GM12875 (cell line): Measurements from ENCODE around the gene NAMPT.

Source experiments
- H3K4me3 ChIP-seq: one replicate; pipeline ENCODE4 v1.5.1; 2011; ENCODE audit warnings: low read depth, low read length, control low read depth
- TF ChIP-seq, protein P1 (sequence below): IDR thresholded peaks from 2 replicates; pipeline ENCODE4 v1.5.1; 2011; ENCODE audit warnings: low read depth, mild to moderate bottlenecking, control low read depth, inconsistent platforms, low read length, moderate library complexity, borderline replicate concordance; ENCODE audit not compliant: insufficient read depth

NAMPT gene

DNA sequence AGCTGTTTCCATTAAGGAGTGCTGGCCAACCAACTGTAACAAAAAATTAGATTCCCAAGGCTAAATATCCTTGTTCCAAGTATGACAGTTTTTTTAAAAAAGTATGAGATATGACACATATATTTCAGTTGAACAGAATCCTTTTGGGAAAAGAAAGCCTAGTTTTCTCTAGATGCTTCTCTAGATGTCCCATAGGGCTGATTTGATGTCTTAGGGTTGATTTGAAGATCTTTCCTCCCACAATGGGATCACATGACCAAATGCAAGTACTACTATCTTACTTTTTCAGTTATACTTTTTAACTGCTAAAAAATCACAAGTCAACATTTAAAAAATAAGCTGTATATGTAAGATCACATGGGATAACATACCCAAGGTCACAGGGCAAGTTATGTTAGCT lies 3.7 kb downstream of the NAMPT start:
- no peak overlapping the region for H3K4me3 ChIP-seq
- TF ChIP-seq, protein P1, sequence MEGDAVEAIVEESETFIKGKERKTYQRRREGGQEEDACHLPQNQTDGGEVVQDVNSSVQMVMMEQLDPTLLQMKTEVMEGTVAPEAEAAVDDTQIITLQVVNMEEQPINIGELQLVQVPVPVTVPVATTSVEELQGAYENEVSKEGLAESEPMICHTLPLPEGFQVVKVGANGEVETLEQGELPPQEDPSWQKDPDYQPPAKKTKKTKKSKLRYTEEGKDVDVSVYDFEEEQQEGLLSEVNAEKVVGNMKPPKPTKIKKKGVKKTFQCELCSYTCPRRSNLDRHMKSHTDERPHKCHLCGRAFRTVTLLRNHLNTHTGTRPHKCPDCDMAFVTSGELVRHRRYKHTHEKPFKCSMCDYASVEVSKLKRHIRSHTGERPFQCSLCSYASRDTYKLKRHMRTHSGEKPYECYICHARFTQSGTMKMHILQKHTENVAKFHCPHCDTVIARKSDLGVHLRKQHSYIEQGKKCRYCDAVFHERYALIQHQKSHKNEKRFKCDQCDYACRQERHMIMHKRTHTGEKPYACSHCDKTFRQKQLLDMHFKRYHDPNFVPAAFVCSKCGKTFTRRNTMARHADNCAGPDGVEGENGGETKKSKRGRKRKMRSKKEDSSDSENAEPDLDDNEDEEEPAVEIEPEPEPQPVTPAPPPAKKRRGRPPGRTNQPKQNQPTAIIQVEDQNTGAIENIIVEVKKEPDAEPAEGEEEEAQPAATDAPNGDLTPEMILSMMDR = no peak

DNA sequence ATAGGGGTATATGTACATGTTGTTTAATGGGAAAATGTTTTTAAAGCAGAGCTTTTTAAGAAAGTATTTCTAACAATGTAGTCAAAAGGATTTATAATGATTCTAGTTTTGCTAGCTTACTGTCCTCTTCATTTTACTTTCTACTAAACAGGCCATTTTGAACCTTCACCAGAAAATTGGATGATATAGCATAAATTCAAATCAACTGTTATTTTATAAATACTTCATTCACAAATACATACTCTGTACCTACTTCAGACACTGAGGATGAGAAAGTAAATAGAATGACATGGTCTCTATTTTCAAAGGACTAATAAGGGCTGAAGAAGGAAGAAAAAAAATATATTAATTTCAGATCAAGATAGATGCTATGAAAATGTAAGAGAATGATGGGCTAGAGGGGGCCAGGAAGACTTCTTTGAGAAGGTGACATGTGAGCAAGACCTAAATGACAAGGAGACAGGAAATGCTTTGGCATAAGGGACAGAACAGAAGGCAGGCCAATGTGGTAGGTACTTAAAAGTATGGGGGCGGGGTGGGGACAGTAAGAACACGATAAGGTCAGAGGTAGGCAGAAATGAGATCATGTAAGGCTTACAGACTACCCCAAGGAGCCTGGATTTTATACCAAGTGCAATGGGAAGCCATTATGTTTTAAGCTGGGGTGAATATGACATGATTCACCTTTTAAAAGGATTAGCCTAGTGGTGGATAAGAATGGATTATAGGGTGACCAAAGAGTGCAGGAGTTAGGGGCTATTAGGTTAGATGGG lies 5.2 kb downstream of the NAMPT start:
- H3K4me3 ChIP-seq = no peak overlapping the region
- TF ChIP-seq, protein P1 = no peak

DNA sequence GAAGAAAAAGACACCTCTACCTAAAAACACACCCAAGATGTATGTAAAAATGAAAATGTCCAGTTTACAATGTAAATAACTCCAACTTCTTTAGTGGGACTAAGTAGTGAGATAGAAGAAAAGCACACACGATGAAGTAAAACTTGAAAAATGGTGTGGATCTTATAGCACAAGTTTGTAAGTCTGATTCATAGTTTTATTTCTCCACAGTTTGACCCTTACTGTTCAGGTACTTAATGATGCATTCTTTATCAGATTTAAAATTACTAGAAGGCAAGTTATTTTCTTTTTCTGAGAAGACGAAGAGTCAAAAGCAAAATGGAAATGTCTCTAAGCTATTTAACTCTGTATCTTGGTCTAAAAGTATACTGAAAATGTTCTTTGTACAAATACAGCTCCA lies 6.1 kb downstream of the NAMPT start:
- TF ChIP-seq, protein P1 = no peak
- H3K4me3 ChIP-seq = no peak overlapping the region

DNA sequence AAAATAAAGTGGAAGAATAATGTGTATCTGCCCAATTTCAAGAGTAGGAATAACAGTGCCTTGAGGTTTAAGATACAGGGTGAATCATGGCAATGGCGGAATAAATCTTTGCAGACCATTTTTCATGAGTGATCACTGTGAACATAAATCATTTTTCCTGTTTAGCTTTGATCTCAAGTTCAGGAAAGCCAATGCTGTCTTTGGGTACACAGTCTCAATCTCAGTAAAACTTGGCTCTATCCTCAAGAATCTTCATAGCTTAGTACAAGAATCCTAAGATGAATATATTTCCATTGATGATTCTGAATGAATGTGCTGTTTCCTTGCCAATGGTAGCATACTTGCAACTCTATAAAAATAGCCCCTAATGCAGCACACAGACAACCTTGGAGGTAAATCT lies 6.8 kb downstream of the NAMPT start:
- TF ChIP-seq, protein P1 = no peak
- no peak overlapping the region for H3K4me3 ChIP-seq

DNA sequence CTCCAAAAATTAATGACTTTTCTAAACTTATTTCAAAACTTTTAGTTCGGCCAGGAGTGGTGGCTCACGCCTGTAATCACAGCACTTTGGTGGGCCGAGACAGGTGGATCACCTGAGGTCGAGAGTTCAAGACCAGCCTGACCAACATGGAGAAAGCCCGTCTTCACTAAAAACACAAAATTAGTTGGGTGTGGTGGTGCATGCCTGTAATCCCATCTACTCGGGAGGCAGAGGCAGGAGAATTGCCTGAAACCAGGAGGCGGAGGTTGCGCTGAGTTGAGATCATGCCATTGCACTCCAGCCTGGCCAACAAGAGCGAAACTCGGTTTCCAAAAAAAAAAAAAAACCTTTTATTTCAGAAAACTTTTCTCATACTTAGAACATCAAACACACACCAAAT lies 8.3 kb downstream of the NAMPT start:
- no peak overlapping the region for H3K4me3 ChIP-seq
- TF ChIP-seq, protein P1 = no peak

DNA sequence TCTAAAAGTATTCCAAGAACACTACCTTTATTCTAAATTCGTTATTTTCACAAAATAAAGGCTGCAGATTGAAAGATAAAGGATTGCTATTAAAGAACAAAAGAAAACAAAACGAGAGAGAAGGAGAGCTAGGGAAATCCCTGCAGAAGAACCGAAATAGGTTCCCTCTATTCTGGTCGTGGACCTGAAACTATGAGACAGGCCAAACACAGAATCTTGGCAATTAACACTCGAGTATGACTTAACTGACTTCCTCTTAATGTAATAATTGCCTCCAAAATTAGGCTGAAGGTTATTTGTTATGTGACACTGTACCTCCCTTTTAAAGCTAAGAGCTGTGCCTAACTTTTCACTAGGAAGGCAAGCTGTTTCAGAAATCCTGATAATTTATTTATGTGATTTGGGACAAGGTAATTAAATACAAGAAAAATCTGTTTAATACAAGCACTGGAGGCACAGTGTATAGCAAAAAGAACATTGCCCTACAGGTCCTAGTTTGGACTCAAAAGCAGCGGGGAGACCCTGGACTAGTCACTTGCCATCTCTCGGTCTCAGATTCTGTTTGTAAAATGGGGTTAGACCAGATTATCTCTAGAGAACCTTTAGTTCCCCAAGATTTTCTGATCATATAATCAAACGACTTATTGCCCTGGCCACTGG lies 11.6 kb downstream of the NAMPT start:
- H3K4me3 ChIP-seq = no peak overlapping the region
- TF ChIP-seq, protein P1 = no peak
